ENCODE data around the gene MEIS1.

The MEIS1 gene

DNA sequence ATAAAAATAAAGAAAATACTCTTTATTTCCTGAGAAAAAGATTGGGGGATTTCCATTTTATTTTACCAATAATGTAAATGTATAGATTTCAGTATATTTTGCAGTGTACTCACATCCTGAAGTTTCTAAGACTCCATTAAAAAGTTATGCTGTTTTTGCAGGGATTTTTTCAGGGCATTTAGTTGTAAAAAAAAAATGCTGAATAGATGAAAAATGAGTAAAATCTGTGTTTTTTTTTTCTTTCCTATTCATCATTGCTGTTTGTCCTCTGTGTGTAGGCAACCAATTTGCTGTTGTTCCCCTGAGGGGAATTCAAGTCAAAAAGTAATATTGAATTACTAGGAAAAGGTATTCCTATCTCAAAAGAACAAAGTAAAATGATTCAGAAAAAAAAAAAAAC, 66.3 kb downstream of the MEIS1 start:
- Histone ChIP-seq H2AFZ (ENCODE audit: low read depth, low read length) (no peak overlapping the region), H3K4me3 (ENCODE audit: low read length) (no peak overlapping the region), H3K36me3 (replicated peaks; ENCODE audit: low read depth, low read length) (no peaks in the 10 kb centered on the region), H3K27ac (ENCODE audit: low read length) (no peak overlapping the region), H3K4me1 (ENCODE audit: low read length) (no peaks in the 10 kb centered on the region), H3K4me2 (ENCODE audit: low read length) (no peak overlapping the region), H3K27me3 (ENCODE audit: low read depth, low read length) (no peaks in the 10 kb centered on the region; the same call in 1 of the 2 replicates), H3K9me3 (ENCODE audit: insufficient read depth, low read length) (no peaks in the 10 kb centered on the region), H4K20me1 (ENCODE audit: insufficient read depth, low read length) (no peaks in the 10 kb centered on the region), H3K9ac (ENCODE audit: low read length) (no peak overlapping the region), H3K79me2 (ENCODE audit: low read length) (no peaks in the 10 kb centered on the region)
- TF ChIP-seq EZH2phosphoT487 (IDR thresholded peaks at IDR 0.05; ENCODE audit: low read depth), result no peak
- no peak for TF ChIP-seq CTCF (IDR thresholded peaks at IDR 0.05; ENCODE audit: low read depth, low read length)

- H2AFZ ChIP-seq (ENCODE audit: low read depth, low read length), result no peak overlapping the region
- no peak overlapping the region for H3K4me2 ChIP-seq (ENCODE audit: low read length)
- no peak overlapping the region for H3K9ac ChIP-seq (ENCODE audit: low read length)
- H3K36me3 ChIP-seq (replicated peaks; ENCODE audit: low read depth, low read length), result no peaks in the 10 kb centered on the region
- no peaks in the 10 kb centered on the region for H4K20me1 ChIP-seq (ENCODE audit: insufficient read depth, low read length)
- no peak overlapping the region for H3K4me3 ChIP-seq (ENCODE audit: low read length)
- no peaks in the 10 kb centered on the region for H3K27me3 ChIP-seq (ENCODE audit: low read depth, low read length)
- TF ChIP-seq CTCF (IDR thresholded peaks at IDR 0.05; ENCODE audit: low read depth, low read length) (no peak), EZH2phosphoT487 (IDR thresholded peaks at IDR 0.05; ENCODE audit: low read depth) (no peak)
- H3K79me2 ChIP-seq (ENCODE audit: low read length), result no peaks in the 10 kb centered on the region
- no peak overlapping the region for H3K27ac ChIP-seq (ENCODE audit: low read length)
- H3K4me1 ChIP-seq (ENCODE audit: low read length), result no peaks in the 10 kb centered on the region
- H3K9me3 ChIP-seq (ENCODE audit: insufficient read depth, low read length), result no peaks in the 10 kb centered on the region
Measured at GRCh38 chr2:66506265-66506664, 71.3 kb downstream of the MEIS1 start.

DNA sequence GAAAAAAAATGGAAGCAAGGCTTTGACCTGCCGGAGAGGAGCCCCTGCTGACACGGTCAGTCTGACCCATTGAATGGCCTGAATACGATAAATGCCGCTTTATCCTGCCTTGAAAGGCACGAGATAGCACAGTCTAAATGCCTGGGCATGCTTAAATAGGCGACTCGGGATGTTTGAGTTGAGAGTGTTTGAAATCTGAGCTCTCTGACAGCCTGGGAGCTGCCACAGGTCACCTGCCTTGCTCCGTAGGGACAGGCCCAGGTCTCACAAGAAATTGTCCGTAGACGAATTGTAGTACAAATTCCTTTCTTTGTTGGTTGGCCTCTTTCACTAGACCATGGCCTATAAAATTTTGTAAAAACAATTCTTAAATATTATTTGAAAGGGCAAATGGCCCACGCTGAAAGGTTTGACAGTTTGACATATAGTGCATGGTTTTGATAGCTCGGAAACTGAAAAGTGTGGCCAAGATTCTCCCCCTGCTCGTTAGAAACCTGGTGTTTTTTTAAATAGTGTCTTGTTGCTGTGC, 72.8 kb downstream of the MEIS1 start:
- Histone ChIP-seq H3K9ac (ENCODE audit: low read length) (no peak overlapping the region), H3K4me1 (ENCODE audit: low read length) (no peaks in the 10 kb centered on the region), H3K27ac (ENCODE audit: low read length) (no peak overlapping the region)

GRCh38 chr2:66508484-66509071, 73.7 kb downstream of the MEIS1 start:
- Histone ChIP-seq H3K4me3 (ENCODE audit: low read length) (no peak overlapping the region), H2AFZ (ENCODE audit: low read depth, low read length) (no peak overlapping the region), H3K4me2 (ENCODE audit: low read length) (no peak overlapping the region), H3K27ac (ENCODE audit: low read length) (no peak overlapping the region), H3K79me2 (ENCODE audit: low read length) (no peaks in the 10 kb centered on the region), H3K9ac (ENCODE audit: low read length) (no peak overlapping the region), H3K27me3 (ENCODE audit: low read depth, low read length) (no peaks in the 10 kb centered on the region), H3K36me3 (replicated peaks; ENCODE audit: low read depth, low read length) (no peaks in the 10 kb centered on the region), H3K9me3 (ENCODE audit: insufficient read depth, low read length) (no peaks in the 10 kb centered on the region), H4K20me1 (ENCODE audit: insufficient read depth, low read length) (no peaks in the 10 kb centered on the region), H3K4me1 (ENCODE audit: low read length) (no peaks in the 10 kb centered on the region)
- TF ChIP-seq CTCF (IDR thresholded peaks at IDR 0.05; ENCODE audit: low read depth, low read length) (no peak), EZH2phosphoT487 (IDR thresholded peaks at IDR 0.05; ENCODE audit: low read depth) (no peak)

More for the DNA sequence above, 72.8 kb downstream of the MEIS1 start:
- no peak for TF ChIP-seq CTCF (IDR thresholded peaks at IDR 0.05; ENCODE audit: low read depth, low read length)
- TF ChIP-seq EZH2phosphoT487 (IDR thresholded peaks at IDR 0.05; ENCODE audit: low read depth), result no peak
- Histone ChIP-seq H2AFZ (ENCODE audit: low read depth, low read length) (no peak overlapping the region), H3K4me3 (ENCODE audit: low read length) (no peak overlapping the region), H3K79me2 (ENCODE audit: low read length) (no peaks in the 10 kb centered on the region), H4K20me1 (ENCODE audit: insufficient read depth, low read length) (no peaks in the 10 kb centered on the region), H3K36me3 (replicated peaks; ENCODE audit: low read depth, low read length) (no peaks in the 10 kb centered on the region), H3K9me3 (ENCODE audit: insufficient read depth, low read length) (no peaks in the 10 kb centered on the region), H3K27me3 (ENCODE audit: low read depth, low read length) (no peaks in the 10 kb centered on the region), H3K4me2 (ENCODE audit: low read length) (no peak overlapping the region)

Data from OCI-LY3 (cell line).